Skeletal muscle tissue (tissue), 4 donors: Measurements from ENCODE around the gene IL1RAP. TPM values are rescaled to one million over a fixed set of nuclear protein-coding genes. Genes with fewer than 3 reads are reported as not detected.
A peak's percentile ranks its signal among the peaks of the same experiment; 100 is the strongest.

Experiments
- H3K27ac ChIP-seq: one replicate; pipeline ENCODE4 v1.7.0; 2013; ENCODE audit warnings: mild to moderate bottlenecking, low read depth, low read length, inconsistent platforms
- H3K27me3 ChIP-seq, 3 donors: one replicate each; pipeline ENCODE4 v1.7.0; 2013; ENCODE audit warnings: low read length in 3 of 3; ENCODE audit not compliant: control insufficient read depth in 3 of 3, insufficient read depth in 3 of 3
- H3K36me3 ChIP-seq, 3 donors: one replicate each; pipeline ENCODE4 v1.7.0; 2013; ENCODE audit warnings: low read length in 3 of 3; ENCODE audit not compliant: control insufficient read depth in 3 of 3, insufficient read depth in 3 of 3
- H3K4me1 ChIP-seq, 3 donors: one replicate each; pipeline ENCODE4 v1.7.0; 2013; ENCODE audit warnings: low read length in 3 of 3, mild to moderate bottlenecking in 3 of 3; ENCODE audit not compliant: control insufficient read depth in 3 of 3, insufficient read depth in 3 of 3
- H3K4me3 ChIP-seq, 3 donors: one replicate each; pipeline ENCODE4 v1.7.0; 2013; ENCODE audit warnings: low read length in 3 of 3
- H3K9ac ChIP-seq, 3 donors: one replicate each; pipeline ENCODE4 v1.7.0; 2013; ENCODE audit warnings: low read length in 3 of 3, mild to moderate bottlenecking in 3 of 3, moderate library complexity in 2 of 3, low read depth in 1 of 3
- H3K9me3 ChIP-seq, 3 donors: one replicate each; pipeline ENCODE4 v1.7.0; 2013; ENCODE audit warnings: low read length in 3 of 3; ENCODE audit not compliant: control insufficient read depth in 3 of 3
- total RNA-seq: library from RNA; depleted of rRNA; stranded (reverse); fragments of >200 nt; gene quantifications from one replicate; pipeline ENCODE4 v1.2.3, GENCODE V29; 2014
- donor health status: Osteomylitis.

The IL1RAP gene
- total RNA-seq, 1 donor from 2014 or later: 10.4 TPM

DNA sequence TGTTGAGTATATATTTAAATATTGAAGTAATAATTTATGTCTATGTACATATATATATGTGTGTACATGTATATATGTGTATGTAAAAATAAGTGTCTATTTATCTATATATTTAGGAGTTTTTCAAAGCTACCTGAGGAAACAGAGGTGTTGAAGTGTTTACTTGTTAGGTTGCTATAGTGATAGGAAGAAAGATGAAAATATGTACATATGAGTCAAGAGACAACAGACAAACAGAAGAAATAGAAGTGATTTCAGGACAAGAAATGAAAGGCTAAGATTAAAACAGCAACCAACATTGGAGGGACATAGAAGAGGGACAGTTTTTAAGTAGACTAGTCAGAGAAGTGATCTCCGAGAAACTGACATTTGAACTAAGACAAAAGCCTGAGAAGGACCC is 11.1 kb downstream of the IL1RAP start:
- no peak overlapping the region for H3K27ac ChIP-seq
- no peak overlapping the region for H3K9ac ChIP-seq

GRCh38 chr3:190525634-190526033 is 11.7 kb downstream of the IL1RAP start:
- Histone ChIP-seq H3K4me3 (no peak overlapping the region), H3K9ac (no peak overlapping the region), H3K9me3 (no peaks in the 10 kb centered on the region), H3K4me1 (no peaks in the 10 kb centered on the region), H3K36me3 (no peaks in the 10 kb centered on the region), H3K27ac (no peak overlapping the region), H3K27me3 (no peaks in the 10 kb centered on the region)

More for the DNA sequence above, 11.1 kb downstream of the IL1RAP start:
- H3K4me1 ChIP-seq: no peaks in the 10 kb centered on the region
- H3K4me3 ChIP-seq: no peak overlapping the region
- H3K9me3 ChIP-seq: no peaks in the 10 kb centered on the region
- H3K36me3 ChIP-seq: no peaks in the 10 kb centered on the region
- no peaks in the 10 kb centered on the region for H3K27me3 ChIP-seq

DNA sequence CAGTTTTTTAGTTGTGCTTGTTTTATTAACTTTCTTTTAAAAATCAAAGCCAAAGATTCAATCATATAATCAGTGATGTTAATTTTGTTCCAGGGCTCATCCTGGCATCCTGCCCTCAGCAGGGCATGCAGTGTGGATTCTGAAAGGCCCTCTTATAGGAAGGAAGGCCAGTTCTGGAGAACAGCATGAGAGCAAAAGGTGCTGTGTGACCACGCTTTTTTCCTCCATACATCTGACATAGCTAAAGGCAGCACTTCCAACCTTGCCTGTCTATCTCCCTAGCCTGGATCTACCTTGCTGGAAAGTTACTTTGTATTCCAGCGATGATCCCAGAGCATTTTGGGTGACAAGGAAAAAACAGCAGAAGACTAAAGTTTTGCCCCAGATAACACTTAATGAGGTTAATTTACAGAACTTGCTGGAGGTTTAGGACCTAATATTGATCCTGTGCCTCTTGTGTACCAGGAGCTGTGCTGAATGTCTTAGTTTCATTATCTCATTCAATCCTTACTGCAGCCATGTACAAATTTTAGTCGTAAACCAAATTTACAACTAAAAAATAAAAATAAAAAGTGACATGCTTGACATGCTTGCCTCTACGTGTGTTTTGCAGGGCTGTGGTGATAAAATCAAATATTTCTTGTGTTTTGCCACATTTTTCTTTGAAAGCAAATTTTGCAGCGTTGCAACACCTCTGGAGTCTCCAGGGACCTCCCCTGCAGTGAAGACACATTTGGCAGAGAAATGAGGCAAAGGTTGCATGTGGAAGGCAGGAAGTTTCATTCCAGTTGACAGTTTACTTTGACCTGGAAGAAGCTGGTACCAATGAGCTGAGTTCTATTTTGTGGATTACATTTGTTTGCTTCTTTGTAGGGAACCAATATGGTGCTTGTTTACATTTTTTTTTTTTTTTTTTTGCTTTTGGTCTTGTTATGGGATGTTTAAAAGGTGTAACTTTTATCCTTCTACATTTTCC is 13.2 kb downstream of the IL1RAP start:
- no peaks in the 10 kb centered on the region for H3K27me3 ChIP-seq
- no peak overlapping the region for H3K4me3 ChIP-seq
- no peak overlapping the region for H3K27ac ChIP-seq
- no peak overlapping the region for H3K9ac ChIP-seq
- no peaks in the 10 kb centered on the region for H3K36me3 ChIP-seq
- no peaks in the 10 kb centered on the region for H3K4me1 ChIP-seq
- H3K9me3 ChIP-seq: no peaks in the 10 kb centered on the region

DNA sequence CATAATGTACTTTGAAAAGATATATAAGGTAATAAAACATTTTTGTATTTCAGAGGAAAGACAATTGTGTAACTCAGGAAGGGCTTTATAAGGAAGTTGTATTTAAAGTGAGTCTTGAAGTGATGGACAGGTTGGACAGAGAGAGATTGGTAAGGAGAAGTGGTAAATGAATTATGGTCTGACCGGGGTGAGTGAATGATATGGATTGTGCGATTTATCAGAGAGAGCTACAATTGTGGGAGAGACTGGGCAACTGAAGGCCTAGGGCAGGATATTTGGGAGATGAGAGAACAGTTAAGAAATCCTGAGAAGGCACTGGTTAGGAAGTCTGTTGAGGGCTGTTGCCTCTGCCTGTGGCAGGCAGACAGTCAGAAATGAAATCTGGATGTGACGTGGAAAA is 14.8 kb downstream of the IL1RAP start:
- Histone ChIP-seq H3K9me3 (no peaks in the 10 kb centered on the region), H3K9ac (no peak overlapping the region), H3K36me3 (no peaks in the 10 kb centered on the region), H3K4me1 (peaks cover 3 to 8% (median 5%) of the 10 kb centered on the region in 3 donors), H3K4me3 (no peak overlapping the region), H3K27ac (no peak overlapping the region), H3K27me3 (no peaks in the 10 kb centered on the region)

GRCh38 chr3:190531406-190531805 is 17.5 kb downstream of the IL1RAP start:
- no peaks in the 10 kb centered on the region for H3K27me3 ChIP-seq
- no peaks in the 10 kb centered on the region for H3K36me3 ChIP-seq
- H3K9me3 ChIP-seq: no peaks in the 10 kb centered on the region
- peaks cover 7 to 11% (median 8%) of the 10 kb centered on the region in 3 donors for H3K4me1 ChIP-seq
- H3K9ac ChIP-seq: no peak overlapping the region
- H3K27ac ChIP-seq: no peak overlapping the region
- no peak overlapping the region for H3K4me3 ChIP-seq

DNA sequence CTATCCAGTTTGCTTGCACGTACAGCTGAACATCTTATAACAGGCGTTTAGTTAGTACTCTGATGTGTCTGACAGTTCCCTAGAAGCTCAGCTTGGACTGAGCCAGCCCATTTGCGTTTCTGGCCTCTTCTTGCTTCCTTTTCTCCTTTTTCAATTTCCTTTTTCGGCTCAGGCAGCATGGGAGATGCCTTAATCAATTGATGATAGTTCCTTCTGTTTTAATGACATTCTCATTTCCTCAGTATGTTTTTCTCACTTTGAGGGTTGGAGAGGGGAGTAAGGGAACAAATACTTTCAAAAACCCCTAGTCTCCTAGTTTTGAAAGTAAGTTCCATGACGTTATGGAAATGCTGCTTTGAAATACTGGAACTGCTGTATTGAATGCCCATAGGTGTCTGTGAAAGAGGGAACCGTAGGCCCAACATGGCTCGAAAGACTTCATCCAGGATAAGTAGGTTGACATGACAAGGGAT is 18.9 kb downstream of the IL1RAP start:
- Histone ChIP-seq H3K9ac (no peak overlapping the region), H3K27ac (peak overlapping the region; percentile 70), H3K27me3 (no peaks in the 10 kb centered on the region), H3K4me3 (no peak overlapping the region), H3K9me3 (no peaks in the 10 kb centered on the region), H3K4me1 (peaks cover 7 to 11% (median 8%) of the 10 kb centered on the region in 3 donors), H3K36me3 (no peaks in the 10 kb centered on the region)

DNA sequence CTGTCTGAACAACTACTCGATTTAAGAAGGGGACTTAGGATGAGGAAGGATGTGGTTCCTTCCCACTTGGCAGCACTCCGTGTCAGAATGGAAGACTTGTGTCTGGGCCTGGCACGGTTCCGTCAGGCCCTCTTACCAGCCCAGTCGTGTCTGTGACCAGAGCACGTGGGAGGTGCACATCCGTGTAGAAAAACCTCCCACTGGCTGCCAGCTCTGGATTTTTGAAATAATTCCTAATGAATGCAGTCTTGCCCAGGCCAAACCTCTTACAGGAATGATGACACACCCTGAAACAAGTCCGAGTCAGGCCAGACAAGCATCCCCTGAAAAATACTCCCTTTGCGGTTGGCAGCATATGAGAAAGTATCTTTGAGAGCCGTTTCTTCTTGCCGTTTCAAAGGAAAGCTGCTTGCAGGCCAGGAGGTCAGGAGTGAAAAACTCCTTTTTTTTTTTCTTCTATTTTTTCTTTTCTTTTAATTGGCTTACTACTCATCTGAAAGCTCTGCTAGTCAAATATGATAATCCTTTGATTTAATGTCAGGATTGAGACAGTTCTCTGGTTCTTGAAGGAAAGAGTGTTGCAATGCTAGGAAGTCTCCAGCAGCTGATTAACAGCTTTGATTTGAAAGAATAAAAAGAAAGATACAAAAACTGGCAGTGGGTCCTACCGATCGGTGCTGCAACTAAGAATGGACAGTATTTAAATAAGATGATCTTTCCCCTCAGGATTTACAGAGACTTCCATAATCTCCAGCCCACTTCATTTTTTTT is 19.8 kb downstream of the IL1RAP start:
- H3K27ac ChIP-seq: peak overlapping the region; percentile 70
- H3K9ac ChIP-seq: no peak overlapping the region
- H3K36me3 ChIP-seq: no peaks in the 10 kb centered on the region
- peak overlapping the region in 1 of 3 donors; percentile 42 for H3K4me3 ChIP-seq
- no peaks in the 10 kb centered on the region for H3K27me3 ChIP-seq
- peaks cover 7 to 11% (median 8%) of the 10 kb centered on the region in 3 donors for H3K4me1 ChIP-seq
- H3K9me3 ChIP-seq: no peaks in the 10 kb centered on the region

DNA sequence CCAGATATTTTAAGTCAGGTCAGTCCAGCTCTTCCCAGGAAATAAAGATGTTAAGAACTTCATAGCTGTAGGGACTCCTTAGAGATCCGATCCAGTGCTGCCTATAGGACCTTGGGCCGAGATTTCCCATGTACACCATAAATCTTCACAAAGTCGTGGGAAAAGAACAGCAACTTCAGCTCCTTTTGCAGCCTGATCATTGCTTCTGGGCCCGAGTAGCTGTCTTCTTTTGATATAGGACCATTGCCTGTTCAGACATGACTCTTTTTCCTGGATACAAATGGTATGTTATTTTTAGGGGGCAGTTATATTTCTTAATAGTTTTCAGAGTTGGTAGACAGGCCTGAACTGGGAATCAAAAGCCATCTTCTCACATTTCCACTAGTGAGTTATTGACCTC is 20.5 kb downstream of the IL1RAP start:
- no peak overlapping the region for H3K9ac ChIP-seq
- H3K27ac ChIP-seq: peak overlapping the region; percentile 49
- H3K36me3 ChIP-seq: no peaks in the 10 kb centered on the region

GRCh38 chr3:190534986-190535385 is 21.1 kb downstream of the IL1RAP start:
- Histone ChIP-seq H3K4me1 (peaks cover 7 to 11% (median 8%) of the 10 kb centered on the region in 3 donors), H3K9me3 (no peaks in the 10 kb centered on the region), H3K27me3 (no peaks in the 10 kb centered on the region), H3K9ac (no peak overlapping the region), H3K27ac (no peak overlapping the region), H3K36me3 (no peaks in the 10 kb centered on the region), H3K4me3 (no peak overlapping the region)

More for the DNA sequence above, 20.5 kb downstream of the IL1RAP start:
- H3K4me3 ChIP-seq: no peak overlapping the region
- no peaks in the 10 kb centered on the region for H3K9me3 ChIP-seq
- peaks cover 7 to 11% (median 8%) of the 10 kb centered on the region in 3 donors for H3K4me1 ChIP-seq
- H3K27me3 ChIP-seq: no peaks in the 10 kb centered on the region
